Thyroid gland (tissue), 4 donors: ENCODE measurements around the gene ALDH4A1. TPM values are rescaled to one million over a fixed set of nuclear protein-coding genes. Genes with fewer than 3 reads are reported as not detected.
A peak's percentile ranks its signal among the peaks of the same experiment; 100 is the strongest.

Experiments
- DNase-seq, 2 donors: peaks; one replicate each; pipeline ENCODE4 v3.0.0-alpha.2; 2019
- H3K27ac ChIP-seq, 3 donors: fragments of 200-600 bp; sonication (generic); 1 replicate in 2 of 3; 2 replicates in 1 of 3; pipeline ENCODE4 v1.5.1; 2016 to 2019; ENCODE audit warnings: mild to moderate bottlenecking in 1 of 3, moderate library complexity in 1 of 3
- H3K27me3 ChIP-seq: fragments of 200-600 bp; sonication (generic); one replicate; pipeline ENCODE4 v1.5.1; 2019
- H3K36me3 ChIP-seq, 2 donors: fragments of 200-600 bp; sonication (generic); one replicate each; pipeline ENCODE4 v1.5.1; 2016 to 2019
- H3K4me1 ChIP-seq, 2 donors: fragments of 200-600 bp; sonication (generic); one replicate each; pipeline ENCODE4 v1.5.1; 2017 to 2019
- H3K4me3 ChIP-seq, 3 donors: fragments of 200-600 bp; sonication (generic); replicated peaks in 1 of 3; 1 replicate in 2 of 3; 2 replicates in 1 of 3; pipeline ENCODE4 v1.5.1; 2016; ENCODE audit warnings: mild to moderate bottlenecking in 1 of 3
- H3K9me3 ChIP-seq: fragments of 200-600 bp; sonication (generic); one replicate; pipeline ENCODE4 v1.5.1; 2017
- POLR2A ChIP-seq, 2 donors: fragments of 450-650 bp; IDR thresholded peaks; one replicate each; pipeline ENCODE4 v1.6.1; 2017; ENCODE audit warnings: antibody characterized with exemption in 2 of 2, mild to moderate bottlenecking in 2 of 2, moderate library complexity in 1 of 2
- WGBS, 2 donors: methylation state at CpG; one replicate each; pipeline ENCODE4 v1.1.5; 2017; 5-methylcytosine and 5-hydroxymethylcytosine counted together
- intact Hi-C: fragments of 100-400 bp; cut with DNase I; formaldehyde crosslinking; loops from one replicate; pipeline ENCODE4 v1.15.1; 2023
- total RNA-seq, 4 donors: library from RNA; depleted of rRNA; stranded (reverse); fragments of >200 nt; gene quantifications; one replicate each; pipeline ENCODE4 v1.2.3, GENCODE V29; 2016
- TF ChIP-seq, protein P1 (sequence below), 6 experiments: fragments of 200-600 bp in 3 of 6; fragments of 450-650 bp in 3 of 6; sonication (generic) in 3 of 6; IDR thresholded peaks; one replicate each; pipeline ENCODE4 v1.5.1; 2016 to 2019; ENCODE audit warnings: antibody characterized with exemption in 6 of 6, mild to moderate bottlenecking in 2 of 6, inconsistent platforms in 1 of 6, moderate library complexity in 1 of 6

Gene ALDH4A1
- total RNA-seq, 4 donors from 2014 or later: 5.4 to 29.9 (median 18.6) TPM

DNA sequence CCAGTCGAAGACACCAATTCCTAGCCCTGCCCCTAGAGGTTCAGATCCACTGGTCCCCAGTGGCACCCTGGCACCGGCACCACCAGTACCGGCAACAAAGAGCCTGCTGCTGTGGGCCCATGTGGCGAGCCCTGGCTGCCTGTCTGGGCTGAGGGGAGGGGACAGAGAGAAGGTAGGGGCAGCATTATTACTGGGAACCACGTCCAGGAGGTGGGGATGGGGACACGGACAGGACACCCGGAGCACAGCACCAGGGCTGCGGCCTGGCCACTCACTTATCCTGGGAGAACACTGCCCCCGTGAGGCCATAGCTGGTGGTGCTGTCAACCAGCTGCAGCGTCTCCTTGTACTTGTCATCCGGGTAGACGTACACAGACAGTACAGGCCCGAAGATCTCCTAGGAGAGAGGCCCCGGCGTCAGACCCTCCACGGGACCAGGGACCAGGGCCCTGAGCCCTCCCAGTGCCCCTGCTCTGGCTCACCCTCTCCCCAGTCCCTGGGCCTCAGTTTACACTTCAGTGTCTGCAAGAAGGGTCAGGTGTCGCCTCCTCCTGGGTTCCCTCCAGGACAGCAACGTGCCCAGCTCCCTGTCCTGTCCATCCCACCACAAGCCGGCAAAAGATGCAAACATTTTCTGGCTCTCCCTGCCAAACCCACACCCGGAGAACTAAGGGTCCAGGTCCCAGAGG lies 27.1 kb downstream of the ALDH4A1 start:
- H3K27ac ChIP-seq: no peak overlapping the region
- intact Hi-C loops: no loop called here
- no peaks in the 10 kb centered on the region for H3K36me3 ChIP-seq
- DNase-seq: peak; percentile 82 to 83
- peaks cover 0 to 3% of the 10 kb centered on the region in 2 donors for H3K4me1 ChIP-seq
- no peaks in the 10 kb centered on the region for H3K9me3 ChIP-seq
- no peaks in the 10 kb centered on the region for H3K27me3 ChIP-seq
- H3K4me3 ChIP-seq: no peak overlapping the region
- WGBS, 2 donors: 59 to 80% methylated on average over 2 to 14 of the region's 20 CpGs
- TF ChIP-seq POLR2A (IDR thresholded peaks at IDR 0.05): no peak
- TF ChIP-seq, protein P1, sequence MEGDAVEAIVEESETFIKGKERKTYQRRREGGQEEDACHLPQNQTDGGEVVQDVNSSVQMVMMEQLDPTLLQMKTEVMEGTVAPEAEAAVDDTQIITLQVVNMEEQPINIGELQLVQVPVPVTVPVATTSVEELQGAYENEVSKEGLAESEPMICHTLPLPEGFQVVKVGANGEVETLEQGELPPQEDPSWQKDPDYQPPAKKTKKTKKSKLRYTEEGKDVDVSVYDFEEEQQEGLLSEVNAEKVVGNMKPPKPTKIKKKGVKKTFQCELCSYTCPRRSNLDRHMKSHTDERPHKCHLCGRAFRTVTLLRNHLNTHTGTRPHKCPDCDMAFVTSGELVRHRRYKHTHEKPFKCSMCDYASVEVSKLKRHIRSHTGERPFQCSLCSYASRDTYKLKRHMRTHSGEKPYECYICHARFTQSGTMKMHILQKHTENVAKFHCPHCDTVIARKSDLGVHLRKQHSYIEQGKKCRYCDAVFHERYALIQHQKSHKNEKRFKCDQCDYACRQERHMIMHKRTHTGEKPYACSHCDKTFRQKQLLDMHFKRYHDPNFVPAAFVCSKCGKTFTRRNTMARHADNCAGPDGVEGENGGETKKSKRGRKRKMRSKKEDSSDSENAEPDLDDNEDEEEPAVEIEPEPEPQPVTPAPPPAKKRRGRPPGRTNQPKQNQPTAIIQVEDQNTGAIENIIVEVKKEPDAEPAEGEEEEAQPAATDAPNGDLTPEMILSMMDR (IDR thresholded peaks at IDR 0.05): peak; percentile 50 to 86 (median 68)

DNA sequence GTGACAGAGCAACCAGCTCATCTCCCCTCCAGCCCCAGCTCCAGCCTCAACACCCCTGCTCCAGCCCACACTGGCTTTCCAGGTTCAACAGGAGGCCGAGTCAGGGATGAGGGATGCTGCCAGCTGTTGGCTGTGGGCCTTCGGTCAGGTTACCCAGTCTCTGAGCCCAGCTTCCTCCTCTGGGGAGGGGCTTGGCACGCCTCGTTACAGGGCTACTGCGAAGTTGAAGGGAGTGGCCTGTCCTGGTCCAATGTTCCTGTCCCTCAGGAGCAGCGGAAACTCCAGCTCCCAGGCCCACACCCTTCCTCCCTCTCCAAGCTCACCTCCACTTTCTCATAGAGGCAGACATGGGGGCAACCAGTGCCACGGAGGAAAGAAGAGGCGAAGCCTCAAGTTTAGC lies 27.8 kb downstream of the ALDH4A1 start:
- Histone ChIP-seq H3K27ac (no peak overlapping the region), H3K36me3 (no peaks in the 10 kb centered on the region), H3K9me3 (no peaks in the 10 kb centered on the region), H3K4me3 (no peak overlapping the region), H3K4me1 (no peaks in the 10 kb centered on the region), H3K27me3 (no peaks in the 10 kb centered on the region)
- 70 to 77% methylated on average over 8 of the region's 8 CpGs for WGBS, 2 donors
- TF ChIP-seq, protein P1 (IDR thresholded peaks at IDR 0.05): no peak
- no peak for TF ChIP-seq POLR2A (IDR thresholded peaks at IDR 0.05)
- intact Hi-C loops: no loop called here
- DNase-seq: no peak

DNA sequence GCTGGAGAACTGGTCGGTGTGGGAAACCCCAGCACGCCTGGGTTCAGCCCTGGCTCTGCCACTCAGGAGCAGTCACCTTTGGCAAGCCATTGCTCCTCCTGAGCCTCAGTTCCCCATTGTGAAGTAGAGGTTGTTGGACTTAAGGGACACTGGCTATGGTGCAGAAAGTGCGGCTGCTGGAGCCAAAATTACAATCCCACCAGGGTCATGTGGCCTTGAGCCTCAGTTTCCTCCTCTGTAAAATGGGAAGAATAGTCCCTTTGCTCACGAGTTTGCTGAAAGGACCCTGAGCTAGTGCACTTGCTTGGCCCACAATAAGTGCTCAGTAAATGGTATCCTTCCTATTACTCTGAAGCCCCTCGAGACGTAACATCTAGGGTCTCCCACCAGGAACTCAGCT lies 28.3 kb downstream of the ALDH4A1 start:
- DNase-seq: no peak
- no peak for TF ChIP-seq POLR2A (IDR thresholded peaks at IDR 0.05)
- TF ChIP-seq, protein P1 (IDR thresholded peaks at IDR 0.05): no peak
- intact Hi-C loops: no loop called here
- H3K4me1 ChIP-seq: no peaks in the 10 kb centered on the region
- no peaks in the 10 kb centered on the region for H3K9me3 ChIP-seq
- WGBS, 2 donors: 80 to 89% methylated on average over 6 of the region's 6 CpGs
- H3K27me3 ChIP-seq: no peaks in the 10 kb centered on the region
- no peak overlapping the region for H3K27ac ChIP-seq
- no peak overlapping the region for H3K4me3 ChIP-seq
- no peaks in the 10 kb centered on the region for H3K36me3 ChIP-seq

DNA sequence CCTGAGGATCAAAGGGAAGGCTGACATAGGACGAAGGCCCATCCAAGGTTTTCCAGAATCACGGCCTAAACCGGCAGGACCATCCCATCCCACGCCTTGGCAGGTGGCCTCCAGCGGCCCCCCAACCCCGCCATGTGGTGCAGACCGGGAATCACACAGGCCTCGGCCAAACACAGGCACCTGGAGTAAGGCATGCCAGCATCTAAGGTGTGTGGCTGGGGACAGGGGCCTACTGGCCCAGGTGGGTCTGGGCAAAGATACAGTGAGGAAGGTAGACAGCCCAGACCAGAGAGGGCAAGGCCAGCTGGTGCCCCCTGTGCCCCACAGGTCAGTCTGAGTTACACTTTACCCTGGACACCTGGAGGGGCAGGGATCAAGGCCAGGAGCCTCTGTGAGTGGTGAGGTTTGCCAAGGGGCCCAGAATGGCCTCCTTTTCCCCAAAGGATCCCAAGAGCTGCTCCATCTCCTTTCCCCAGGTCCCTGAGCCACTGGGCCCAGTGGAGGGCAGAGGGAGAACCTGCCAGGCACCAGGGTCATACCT lies 30.2 kb downstream of the ALDH4A1 start:
- WGBS, 2 donors: 86 to 89% methylated on average over 8 of the region's 8 CpGs
- H3K36me3 ChIP-seq: no peaks in the 10 kb centered on the region
- no peak overlapping the region for H3K4me3 ChIP-seq
- H3K27ac ChIP-seq: no peak overlapping the region
- no peaks in the 10 kb centered on the region for H3K27me3 ChIP-seq
- H3K9me3 ChIP-seq: no peaks in the 10 kb centered on the region
- DNase-seq: no peak
- no peaks in the 10 kb centered on the region for H3K4me1 ChIP-seq
- intact Hi-C loops: no loop called here
- TF ChIP-seq, protein P1 (IDR thresholded peaks at IDR 0.05): no peak
- no peak for TF ChIP-seq POLR2A (IDR thresholded peaks at IDR 0.05)

DNA sequence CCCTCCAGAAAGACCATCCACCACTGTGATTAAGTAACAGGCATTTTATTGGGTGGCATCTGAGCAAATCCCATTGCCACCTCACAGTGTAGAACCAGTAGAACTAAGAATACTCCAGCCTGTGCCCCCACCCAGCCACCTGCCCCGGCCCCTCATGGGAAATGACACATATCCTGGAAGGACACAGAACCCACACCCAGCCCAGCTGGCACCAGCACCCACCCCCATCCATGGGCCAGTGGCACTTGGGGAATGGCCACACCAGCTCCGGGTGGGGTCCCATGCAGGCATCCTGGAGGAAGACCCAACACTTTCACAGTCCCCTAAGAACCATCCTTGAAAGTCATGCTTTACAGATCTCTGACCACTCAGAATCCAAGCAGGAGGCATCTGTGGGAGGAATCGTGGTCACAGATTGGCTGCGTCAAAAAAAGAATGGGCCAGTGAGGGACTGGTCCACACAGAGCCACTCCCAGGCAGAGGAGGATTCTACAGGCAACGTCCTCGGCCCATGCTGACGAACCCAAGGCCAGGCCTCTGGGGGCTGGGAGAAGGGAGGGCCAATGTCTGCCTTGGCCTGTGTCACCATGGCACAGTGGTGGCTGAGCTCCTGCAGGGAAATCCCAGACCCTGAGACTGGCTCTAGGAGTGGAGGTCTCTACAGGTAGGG lies 30.8 kb downstream of the ALDH4A1 start:
- WGBS, 2 donors: 86 to 91% methylated on average over 4 to 7 of the region's 7 CpGs
- H3K9me3 ChIP-seq: no peaks in the 10 kb centered on the region
- no peak for TF ChIP-seq POLR2A (IDR thresholded peaks at IDR 0.05)
- TF ChIP-seq, protein P1 (IDR thresholded peaks at IDR 0.05): no peak
- no peaks in the 10 kb centered on the region for H3K4me1 ChIP-seq
- intact Hi-C loops: no loop called here
- no peaks in the 10 kb centered on the region for H3K36me3 ChIP-seq
- no peaks in the 10 kb centered on the region for H3K27me3 ChIP-seq
- no peak overlapping the region for H3K27ac ChIP-seq
- H3K4me3 ChIP-seq: no peak overlapping the region
- DNase-seq: no peak
